ENCODE results near the gene TBKBP1. TPM values are rescaled to one million over a fixed set of nuclear protein-coding genes. Genes with fewer than 3 reads are reported as not detected.

Gene TBKBP1
- total and polyA plus RNA-seq, 2 donors from 2014 or later: 10.1 to 11.2 TPM

DNA sequence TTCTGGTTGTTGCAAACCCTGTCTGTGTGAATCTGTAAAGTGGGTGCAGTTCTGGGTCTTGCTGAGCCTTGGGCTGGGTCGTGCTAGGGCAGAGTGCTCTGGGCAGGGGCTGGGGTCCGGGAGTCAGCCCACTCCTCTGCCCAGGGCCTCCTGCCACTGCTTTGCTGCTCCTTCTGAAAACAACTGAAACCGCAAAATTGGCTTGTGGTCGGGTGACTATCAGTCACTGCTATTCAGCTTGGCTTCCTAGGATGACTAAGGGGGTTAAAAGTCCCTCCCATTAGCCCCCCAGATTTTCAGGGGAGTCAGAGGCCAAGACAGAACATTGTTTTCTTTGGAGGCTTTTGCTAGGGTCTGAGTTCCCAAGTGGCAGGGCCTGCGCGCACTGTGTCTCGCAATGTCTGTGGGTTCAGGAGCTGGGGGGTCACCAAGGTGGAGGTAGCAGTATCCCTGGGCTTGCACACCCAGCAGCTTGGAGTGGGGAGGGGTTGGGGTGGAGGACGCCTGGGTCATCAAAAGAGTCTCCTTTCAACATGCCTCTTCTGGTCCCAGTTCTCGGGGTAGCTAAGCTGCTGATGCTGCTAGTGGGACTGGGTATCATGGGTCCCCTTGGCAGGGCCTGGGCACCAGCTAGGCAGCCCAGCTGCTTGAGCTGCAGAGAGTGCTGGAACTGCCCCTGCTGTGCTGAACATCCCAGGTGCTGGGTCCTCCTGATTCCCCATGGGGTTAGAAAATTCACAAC lies 25.6 kb downstream of the TBKBP1 start:
- intact Hi-C loops (cut with DNase I): no loop called here
- H3K9ac ChIP-seq (ENCODE audit: low read length in 3 of 3): no peak overlapping the region
- DNase-seq (no peak), FAIRE-seq (no peak)
- no peaks in the 10 kb centered on the region for H3K36me3 ChIP-seq (ENCODE audit: control insufficient read depth in 2 of 3, insufficient read depth in 3 of 3, low read length in 3 of 3)
- no peak overlapping the region for H3K4me3 ChIP-seq (ENCODE audit: low read length in 3 of 3)
- H3K9me3 ChIP-seq (ENCODE audit: control insufficient read depth in 2 of 3, insufficient read depth in 1 of 3, low read length in 3 of 3): no peaks in the 10 kb centered on the region
- peaks cover 0 to 9% (median 5%) of the 10 kb centered on the region in 3 donors for H3K4me1 ChIP-seq (ENCODE audit: control insufficient read depth in 2 of 3, insufficient read depth in 2 of 3, low read depth in 1 of 3, low read length in 3 of 3)
- TF ChIP-seq, protein P1, sequence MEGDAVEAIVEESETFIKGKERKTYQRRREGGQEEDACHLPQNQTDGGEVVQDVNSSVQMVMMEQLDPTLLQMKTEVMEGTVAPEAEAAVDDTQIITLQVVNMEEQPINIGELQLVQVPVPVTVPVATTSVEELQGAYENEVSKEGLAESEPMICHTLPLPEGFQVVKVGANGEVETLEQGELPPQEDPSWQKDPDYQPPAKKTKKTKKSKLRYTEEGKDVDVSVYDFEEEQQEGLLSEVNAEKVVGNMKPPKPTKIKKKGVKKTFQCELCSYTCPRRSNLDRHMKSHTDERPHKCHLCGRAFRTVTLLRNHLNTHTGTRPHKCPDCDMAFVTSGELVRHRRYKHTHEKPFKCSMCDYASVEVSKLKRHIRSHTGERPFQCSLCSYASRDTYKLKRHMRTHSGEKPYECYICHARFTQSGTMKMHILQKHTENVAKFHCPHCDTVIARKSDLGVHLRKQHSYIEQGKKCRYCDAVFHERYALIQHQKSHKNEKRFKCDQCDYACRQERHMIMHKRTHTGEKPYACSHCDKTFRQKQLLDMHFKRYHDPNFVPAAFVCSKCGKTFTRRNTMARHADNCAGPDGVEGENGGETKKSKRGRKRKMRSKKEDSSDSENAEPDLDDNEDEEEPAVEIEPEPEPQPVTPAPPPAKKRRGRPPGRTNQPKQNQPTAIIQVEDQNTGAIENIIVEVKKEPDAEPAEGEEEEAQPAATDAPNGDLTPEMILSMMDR (IDR thresholded peaks at IDR 0.05; ENCODE audit: borderline replicate concordance, extremely low read depth, insufficient read depth): no peak
- H3K27ac ChIP-seq (ENCODE audit: low read depth in 2 of 2, low read length in 2 of 2): no peak overlapping the region
- peaks cover 8% of the 10 kb centered on the region for H3K27me3 ChIP-seq (ENCODE audit: control insufficient read depth, insufficient read depth, low read length)

GRCh38 chr17:47720196-47720595 lies 26.2 kb downstream of the TBKBP1 start:
- DNase-seq (no peak), FAIRE-seq (no peak)
- Histone ChIP-seq H3K4me1 (ENCODE audit: control insufficient read depth in 2 of 3, insufficient read depth in 2 of 3, low read depth in 1 of 3, low read length in 3 of 3) (peaks cover 0 to 9% (median 5%) of the 10 kb centered on the region in 3 donors), H3K27ac (ENCODE audit: low read depth in 2 of 2, low read length in 2 of 2) (no peak overlapping the region), H3K36me3 (ENCODE audit: control insufficient read depth in 2 of 3, insufficient read depth in 3 of 3, low read length in 3 of 3) (no peaks in the 10 kb centered on the region), H3K9me3 (ENCODE audit: control insufficient read depth in 2 of 3, insufficient read depth in 1 of 3, low read length in 3 of 3) (no peaks in the 10 kb centered on the region), H3K27me3 (ENCODE audit: control insufficient read depth, insufficient read depth, low read length) (peaks cover 8% of the 10 kb centered on the region), H3K9ac (ENCODE audit: low read length in 3 of 3) (no peak overlapping the region), H3K4me3 (ENCODE audit: low read length in 3 of 3) (no peak overlapping the region)
- intact Hi-C loops (cut with DNase I): no loop called here
- TF ChIP-seq, protein P1 (IDR thresholded peaks at IDR 0.05; ENCODE audit: borderline replicate concordance, extremely low read depth, insufficient read depth): no peak

DNA sequence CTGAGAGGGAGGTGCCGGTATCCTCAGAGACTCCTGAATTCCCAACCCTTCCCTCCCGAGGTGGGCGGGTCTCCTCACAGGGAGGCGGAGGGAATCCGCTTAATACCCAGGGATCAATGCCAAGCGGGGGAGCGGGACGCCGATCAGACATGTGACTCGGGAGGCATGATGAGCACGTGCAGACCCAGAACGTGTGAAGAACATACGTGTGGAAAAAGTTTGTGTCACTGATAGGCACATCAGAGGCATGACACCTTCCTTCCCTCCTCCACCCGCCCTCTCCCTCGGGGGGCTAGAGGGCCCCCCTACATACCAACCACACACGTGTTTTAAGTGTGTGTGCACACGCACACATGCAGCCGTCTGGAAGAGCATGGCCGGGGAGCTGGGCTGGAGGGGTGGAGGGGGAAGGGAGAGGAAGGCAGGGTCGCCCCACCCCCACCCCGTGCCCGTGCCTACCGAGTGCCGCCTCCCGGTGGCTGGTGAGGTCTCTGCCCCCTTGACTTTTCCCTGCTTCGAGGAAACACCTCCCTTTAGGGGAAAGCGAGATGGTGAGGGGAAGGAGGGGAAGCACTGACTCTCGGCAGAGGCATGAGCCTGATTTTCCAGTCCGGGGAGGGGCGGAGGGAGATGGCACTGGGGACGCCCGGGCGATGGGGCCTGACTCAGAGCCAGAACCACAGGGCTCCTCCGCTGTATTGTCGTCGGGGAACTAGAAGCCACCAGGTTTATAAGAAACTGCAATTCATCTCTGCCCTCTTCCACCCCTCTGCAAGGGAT lies 27.0 kb downstream of the TBKBP1 start:
- FAIRE-seq: no peak
- no peaks in the 10 kb centered on the region for H3K9me3 ChIP-seq (ENCODE audit: control insufficient read depth in 2 of 3, insufficient read depth in 1 of 3, low read length in 3 of 3)
- H3K4me1 ChIP-seq (ENCODE audit: control insufficient read depth in 2 of 3, insufficient read depth in 2 of 3, low read depth in 1 of 3, low read length in 3 of 3): peaks cover 0 to 9% (median 5%) of the 10 kb centered on the region in 3 donors
- TF ChIP-seq, protein P1 (IDR thresholded peaks at IDR 0.05; ENCODE audit: borderline replicate concordance, extremely low read depth, insufficient read depth): no peak
- H3K27me3 ChIP-seq (ENCODE audit: control insufficient read depth, insufficient read depth, low read length): peaks cover 8% of the 10 kb centered on the region
- DNase-seq: no peak
- intact Hi-C loops (cut with DNase I): no loop called here
- H3K27ac ChIP-seq (ENCODE audit: low read depth in 2 of 2, low read length in 2 of 2): no peak overlapping the region
- H3K36me3 ChIP-seq (ENCODE audit: control insufficient read depth in 2 of 3, insufficient read depth in 3 of 3, low read length in 3 of 3): no peaks in the 10 kb centered on the region
- no peak overlapping the region for H3K9ac ChIP-seq (ENCODE audit: low read length in 3 of 3)
- H3K4me3 ChIP-seq (ENCODE audit: low read length in 3 of 3): no peak overlapping the region
